ENCODE results near the gene RAP1GAP2. TPM values are rescaled to one million over a fixed set of nuclear protein-coding genes. Genes with fewer than 3 reads are reported as not detected.

RAP1GAP2 gene
- total RNA-seq, 1 experiment from 2014 or later = 72.8 TPM

GRCh38 chr17:2883544-2884213 is 87.4 kb downstream of the RAP1GAP2 start:
- CTCF ChIA-PET = interaction anchor here (0.6 to 1.6 kb wide), 5 partner anchors 9 to 107 kb away, joined by 3 to 8 read pairs (median 6); no protein-coding TSS in a partner anchor
- DNase-seq (ENCODE audit: low spot score) (no peak), ATAC-seq (peak; percentile 53)
- 0 out of 2 replicates have a peak, but pooled peaks cover 3% of the 10 kb centered on the region for H3K9me3 Mint-ChIP-seq
- TF ChIP-seq ZNF121 (CRISPR knock-in tag; IDR thresholded peaks at IDR 0.05) = no peak
- no peak for TF ChIP-seq IRF2 (CRISPR knock-in tag; IDR thresholded peaks at IDR 0.05; ENCODE audit: borderline replicate concordance, low read depth)
- no peak for TF ChIP-seq MYBL2 (CRISPR knock-in tag; IDR thresholded peaks at IDR 0.05)
- no peak for TF ChIP-seq GABPB1 (CRISPR knock-in tag; IDR thresholded peaks at IDR 0.05)
- no peak for TF ChIP-seq KAT7 (CRISPR knock-in tag; IDR thresholded peaks at IDR 0.05; ENCODE audit: borderline replicate concordance)
- TF ChIP-seq NFATC4 (CRISPR knock-in tag; IDR thresholded peaks at IDR 0.05) = no peak
- TF ChIP-seq ZNF263 (CRISPR knock-in tag; IDR thresholded peaks at IDR 0.05; ENCODE audit: low read depth) = no peak
- no peak for TF ChIP-seq MAX (CRISPR knock-in tag; IDR thresholded peaks at IDR 0.05)
- peaks cover 59% of the 10 kb centered on the region for H3K4me1 Mint-ChIP-seq
- peaks cover 7% of the 10 kb centered on the region; the same call in 1 of the 2 replicates for H3K36me3 Mint-ChIP-seq
- no peak overlapping the region for H3K4me3 Mint-ChIP-seq
- H3K27me3 Mint-ChIP-seq (ENCODE audit: low read depth) = no peaks in the 10 kb centered on the region
- peak overlapping the region; percentile 89 for H3K27ac Mint-ChIP-seq
- POLR2A ChIA-PET = interaction anchor here (0.7 to 1.5 kb wide), 3 partner anchors 9 to 133 kb away, joined by 3 read pairs; no protein-coding TSS in a partner anchor

GRCh38 chr17:2885733-2886132 is 89.5 kb downstream of the RAP1GAP2 start:
- H3K27ac Mint-ChIP-seq = peak overlapping the region; percentile 60; the same call in 1 of the 2 replicates
- no peak for ATAC-seq
- H3K36me3 Mint-ChIP-seq = peaks cover 7% of the 10 kb centered on the region; the same call in 1 of the 2 replicates
- POLR2A ChIA-PET = interaction anchor here (0.7 kb wide), 1 partner anchor 23 kb away, joined by 3 read pairs; no protein-coding TSS in a partner anchor
- no peak for DNase-seq (ENCODE audit: low spot score)
- CTCF ChIA-PET = interaction anchor here (1.2 to 3.1 kb wide), 3 partner anchors 37 to 127 kb away, joined by 3 to 10 read pairs (median 6); no protein-coding TSS in a partner anchor
- TF ChIP-seq JAZF1 (CRISPR knock-in tag; IDR thresholded peaks at IDR 0.05) (no peak), IRF2 (CRISPR knock-in tag; IDR thresholded peaks at IDR 0.05; ENCODE audit: borderline replicate concordance, low read depth) (no peak), CREB1 (CRISPR knock-in tag; IDR thresholded peaks at IDR 0.05) (no peak), FOXP1 (CRISPR knock-in tag; IDR thresholded peaks at IDR 0.05; ENCODE audit: borderline replicate concordance) (no peak), EMX1 (CRISPR knock-in tag; IDR thresholded peaks at IDR 0.05) (no peak), ATF1 (CRISPR knock-in tag; IDR thresholded peaks at IDR 0.05) (no peak), MYBL2 (CRISPR knock-in tag; IDR thresholded peaks at IDR 0.05) (no peak), PREB (CRISPR knock-in tag; IDR thresholded peaks at IDR 0.05; ENCODE audit: borderline replicate concordance) (no peak), FOXK1 (CRISPR knock-in tag; IDR thresholded peaks at IDR 0.05) (no peak), ATF3 (CRISPR knock-in tag; conservative IDR thresholded peaks at IDR 0.05) (no peak), CTCF (IDR thresholded peaks at IDR 0.05) (no peak)
- no peak overlapping the region for H3K4me3 Mint-ChIP-seq
- peaks cover 57% of the 10 kb centered on the region for H3K4me1 Mint-ChIP-seq
- no peaks in the 10 kb centered on the region for H3K27me3 Mint-ChIP-seq (ENCODE audit: low read depth)
- 0 out of 2 replicates have a peak, but pooled peaks cover 3% of the 10 kb centered on the region for H3K9me3 Mint-ChIP-seq

- H3K27ac Mint-ChIP-seq = peak overlapping the region; percentile 34
- H3K27me3 Mint-ChIP-seq (ENCODE audit: low read depth) = no peaks in the 10 kb centered on the region
- H3K9me3 Mint-ChIP-seq = no peaks in the 10 kb centered on the region
- ATAC-seq (no peak), DNase-seq (ENCODE audit: low spot score) (no peak)
- H3K36me3 Mint-ChIP-seq = peaks cover 7% of the 10 kb centered on the region; the same call in 1 of the 2 replicates
- peaks cover 56% of the 10 kb centered on the region for H3K4me1 Mint-ChIP-seq
- H3K4me3 Mint-ChIP-seq = no peak overlapping the region
- ChIA-PET POLR2A (no interaction called here), CTCF (interaction anchor here (1.0 to 3.1 kb wide), 4 partner anchors 27 to 62 kb away, joined by 3 to 10 read pairs (median 4); no protein-coding TSS in a partner anchor)
- TF ChIP-seq ATF6 (CRISPR knock-in tag; IDR thresholded peaks at IDR 0.05) (no peak), ZSCAN18 (CRISPR knock-in tag; IDR thresholded peaks at IDR 0.05) (no peak), MYBL2 (CRISPR knock-in tag; IDR thresholded peaks at IDR 0.05) (no peak), ZNF121 (CRISPR knock-in tag; IDR thresholded peaks at IDR 0.05) (no peak), ZNF219 (CRISPR knock-in tag; IDR thresholded peaks at IDR 0.05; ENCODE audit: borderline replicate concordance) (no peak), ESRRA (CRISPR knock-in tag; IDR thresholded peaks at IDR 0.05; ENCODE audit: borderline replicate concordance) (no peak), ZNF425 (CRISPR knock-in tag; conservative IDR thresholded peaks at IDR 0.05) (no peak)
Observed at GRCh38 chr17:2888326-2888725, 92.1 kb downstream of the RAP1GAP2 start.
